ENCODE data around the gene MAPK8.

The MAPK8 gene

DNA sequence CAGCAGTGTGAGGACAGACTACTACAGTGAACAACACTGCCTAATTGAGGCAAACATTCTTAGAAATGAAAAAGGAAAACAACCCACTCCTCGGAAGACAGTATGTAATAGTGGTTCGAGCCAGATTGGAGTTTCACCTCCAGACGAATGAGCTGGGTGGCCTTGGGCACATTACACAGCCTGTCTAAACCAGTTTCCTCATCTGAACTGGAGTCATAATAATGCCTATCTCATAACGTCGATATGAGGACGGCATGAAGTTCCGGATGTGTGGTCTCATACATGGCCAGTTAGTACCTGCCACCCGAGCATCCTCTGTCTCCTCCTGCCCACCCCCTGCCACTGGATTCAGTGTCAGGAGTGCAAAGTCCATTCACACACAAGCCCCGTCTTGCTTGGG is 16.2 kb upstream of the MAPK8 start:
- DNase-seq (ENCODE audit: low spot score) = no peak
- in situ Hi-C loops (cut with MboI; ENCODE audit: low pct_unique_long_range_greater_than_20kb, low sequenced_read_pairs, unreplicated experiment) = no loop called here
- TF ChIP-seq, protein P1, sequence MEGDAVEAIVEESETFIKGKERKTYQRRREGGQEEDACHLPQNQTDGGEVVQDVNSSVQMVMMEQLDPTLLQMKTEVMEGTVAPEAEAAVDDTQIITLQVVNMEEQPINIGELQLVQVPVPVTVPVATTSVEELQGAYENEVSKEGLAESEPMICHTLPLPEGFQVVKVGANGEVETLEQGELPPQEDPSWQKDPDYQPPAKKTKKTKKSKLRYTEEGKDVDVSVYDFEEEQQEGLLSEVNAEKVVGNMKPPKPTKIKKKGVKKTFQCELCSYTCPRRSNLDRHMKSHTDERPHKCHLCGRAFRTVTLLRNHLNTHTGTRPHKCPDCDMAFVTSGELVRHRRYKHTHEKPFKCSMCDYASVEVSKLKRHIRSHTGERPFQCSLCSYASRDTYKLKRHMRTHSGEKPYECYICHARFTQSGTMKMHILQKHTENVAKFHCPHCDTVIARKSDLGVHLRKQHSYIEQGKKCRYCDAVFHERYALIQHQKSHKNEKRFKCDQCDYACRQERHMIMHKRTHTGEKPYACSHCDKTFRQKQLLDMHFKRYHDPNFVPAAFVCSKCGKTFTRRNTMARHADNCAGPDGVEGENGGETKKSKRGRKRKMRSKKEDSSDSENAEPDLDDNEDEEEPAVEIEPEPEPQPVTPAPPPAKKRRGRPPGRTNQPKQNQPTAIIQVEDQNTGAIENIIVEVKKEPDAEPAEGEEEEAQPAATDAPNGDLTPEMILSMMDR (IDR thresholded peaks at IDR 0.05; ENCODE audit: extremely low read depth, insufficient read depth, missing control alignments) = no peak

- TF ChIP-seq, protein P1 (IDR thresholded peaks at IDR 0.05; ENCODE audit: extremely low read depth, insufficient read depth, missing control alignments) = no peak
- no peak for DNase-seq (ENCODE audit: low spot score)
- in situ Hi-C loops (cut with MboI; ENCODE audit: low pct_unique_long_range_greater_than_20kb, low sequenced_read_pairs, unreplicated experiment) = no loop called here
Observed at GRCh38 chr10:48291190-48291589, 15.3 kb upstream of the MAPK8 start.

DNA sequence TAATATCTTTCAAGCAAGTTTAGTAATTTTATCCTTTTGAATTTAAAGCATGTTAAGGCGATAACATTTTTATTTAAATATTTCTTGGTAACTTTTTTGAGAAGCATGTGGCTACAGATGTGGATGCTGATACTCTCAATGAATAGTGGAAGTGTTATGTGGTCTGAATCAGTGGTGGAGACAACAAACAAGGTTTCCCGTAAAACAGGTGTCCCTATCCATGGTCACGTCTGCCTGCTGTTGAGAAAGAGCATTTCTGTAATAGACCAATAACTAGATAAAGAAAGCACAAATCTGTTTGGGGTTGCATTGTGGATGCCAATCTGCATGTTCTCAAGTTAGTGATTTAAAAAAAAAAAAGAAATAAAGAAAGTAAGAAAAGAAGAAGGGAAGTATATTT is 13.9 kb upstream of the MAPK8 start:
- TF ChIP-seq, protein P1 (IDR thresholded peaks at IDR 0.05; ENCODE audit: extremely low read depth, insufficient read depth, missing control alignments) = no peak
- in situ Hi-C loops (cut with MboI; ENCODE audit: low pct_unique_long_range_greater_than_20kb, low sequenced_read_pairs, unreplicated experiment) = no loop called here
- DNase-seq (ENCODE audit: low spot score) = no peak

- DNase-seq (ENCODE audit: low spot score) = no peak
- in situ Hi-C loops (cut with MboI; ENCODE audit: low pct_unique_long_range_greater_than_20kb, low sequenced_read_pairs, unreplicated experiment) = no loop called here
- TF ChIP-seq, protein P1 (IDR thresholded peaks at IDR 0.05; ENCODE audit: extremely low read depth, insufficient read depth, missing control alignments) = no peak
Observed at GRCh38 chr10:48294431-48294830, 12.0 kb upstream of the MAPK8 start.

GRCh38 chr10:48296576-48297098 is 9.8 kb upstream of the MAPK8 start:
- in situ Hi-C loops (cut with MboI; ENCODE audit: low pct_unique_long_range_greater_than_20kb, low sequenced_read_pairs, unreplicated experiment) = no loop called here
- TF ChIP-seq, protein P1 (IDR thresholded peaks at IDR 0.05; ENCODE audit: extremely low read depth, insufficient read depth, missing control alignments) = no peak
- DNase-seq (ENCODE audit: low spot score) = no peak

GRCh38 chr10:48299066-48299465 is 7.4 kb upstream of the MAPK8 start:
- DNase-seq (ENCODE audit: low spot score) = no peak
- in situ Hi-C loops (cut with MboI; ENCODE audit: low pct_unique_long_range_greater_than_20kb, low sequenced_read_pairs, unreplicated experiment) = no loop called here
- TF ChIP-seq, protein P1 (IDR thresholded peaks at IDR 0.05; ENCODE audit: extremely low read depth, insufficient read depth, missing control alignments) = no peak

DNA sequence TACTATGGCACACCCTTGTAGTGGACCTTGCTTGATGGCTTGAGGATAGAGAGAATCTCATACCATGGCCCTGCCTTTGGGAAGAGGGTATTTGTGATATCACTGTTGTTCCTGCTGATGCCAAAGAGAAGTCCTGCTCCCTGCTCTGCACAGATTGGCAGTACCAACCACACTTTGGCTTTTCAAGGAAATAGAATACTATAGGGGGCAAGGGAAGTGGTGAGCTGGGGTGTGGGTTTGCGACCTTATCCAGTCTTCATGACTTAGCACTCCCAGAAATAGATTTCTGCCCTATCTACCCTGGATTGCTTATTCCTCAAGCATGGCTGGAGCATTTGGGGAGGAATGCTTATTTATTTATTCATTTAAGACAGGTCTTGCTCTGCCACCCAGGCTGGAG is 6.8 kb upstream of the MAPK8 start:
- DNase-seq (ENCODE audit: low spot score) = no peak
- in situ Hi-C loops (cut with MboI; ENCODE audit: low pct_unique_long_range_greater_than_20kb, low sequenced_read_pairs, unreplicated experiment) = no loop called here
- TF ChIP-seq, protein P1 (IDR thresholded peaks at IDR 0.05; ENCODE audit: extremely low read depth, insufficient read depth, missing control alignments) = no peak
